HG03175 (cell line): ENCODE data around the gene EIF2S2.

Source experiments
- ATAC-seq: cut with Tn5 transposase; IDR thresholded peaks from one replicate; pipeline ENCODE4 v1.9.1; 2021; ENCODE audit warnings: mild to moderate bottlenecking, moderate library complexity; ENCODE audit not compliant: unreplicated experiment

The EIF2S2 gene

GRCh38 chr20:34122274-34122980 is 10.4 kb upstream of the EIF2S2 start:
- ATAC-seq = no peak

DNA sequence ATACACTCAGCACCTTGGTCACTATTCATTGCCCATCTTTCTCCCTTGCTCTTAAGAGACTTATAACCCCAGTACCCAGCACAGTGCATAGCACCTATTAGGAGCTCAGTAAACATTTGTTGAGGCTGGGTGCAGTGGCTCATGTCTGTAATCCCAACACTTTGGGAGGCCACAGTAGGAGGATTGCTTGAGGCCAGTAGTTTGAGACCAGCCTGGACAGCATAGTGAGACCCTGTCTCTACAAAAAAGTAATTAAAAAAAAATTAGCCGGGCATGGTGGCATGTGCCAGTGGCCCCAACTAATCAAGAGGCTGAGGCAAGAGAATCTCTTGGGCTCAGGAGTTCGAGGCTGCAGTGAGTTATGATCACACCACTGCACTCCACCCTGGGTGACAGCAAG is 8.2 kb upstream of the EIF2S2 start:
- ATAC-seq = no peak

DNA sequence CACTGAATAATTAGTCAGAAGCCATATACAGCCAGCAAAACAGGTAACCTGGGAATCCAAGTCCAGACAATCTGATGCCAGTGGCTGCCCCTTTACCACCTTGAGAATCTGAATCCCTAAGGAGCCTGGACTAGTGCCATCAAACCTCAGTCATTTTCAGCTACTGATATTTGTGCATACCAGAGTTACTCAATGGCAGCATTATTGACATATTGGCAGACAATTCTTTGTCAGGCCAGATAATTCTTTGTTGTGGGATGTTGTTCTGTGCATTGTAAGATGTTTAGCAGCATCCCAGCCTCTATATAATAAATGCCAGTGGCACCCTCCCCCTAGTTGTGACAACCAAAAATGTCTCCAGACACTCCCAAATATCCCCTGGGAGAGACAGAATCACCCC is 3.2 kb upstream of the EIF2S2 start:
- no peak for ATAC-seq

DNA sequence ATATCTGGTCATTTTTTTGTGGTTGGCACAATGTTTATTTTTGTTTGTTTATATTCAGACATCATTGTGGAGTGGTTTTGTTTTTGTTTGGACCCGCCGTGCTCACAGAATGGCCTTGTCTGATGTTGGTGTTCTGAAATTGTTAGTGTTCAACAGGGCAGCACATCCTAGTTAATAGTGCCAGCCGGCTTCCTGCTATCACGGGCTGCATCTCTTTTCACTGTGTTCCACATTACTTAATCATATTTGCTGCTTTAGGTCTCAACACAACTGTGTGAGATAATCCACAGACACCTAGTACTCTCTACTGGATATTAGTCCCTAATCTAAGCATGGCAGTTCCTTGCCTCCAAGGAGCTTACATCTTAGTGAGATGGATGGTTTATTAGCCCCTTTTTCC is 2.8 kb upstream of the EIF2S2 start:
- ATAC-seq = no peak

- no peak for ATAC-seq
Measured at GRCh38 chr20:34112600-34113101, 608 bp upstream of the EIF2S2 start.

DNA sequence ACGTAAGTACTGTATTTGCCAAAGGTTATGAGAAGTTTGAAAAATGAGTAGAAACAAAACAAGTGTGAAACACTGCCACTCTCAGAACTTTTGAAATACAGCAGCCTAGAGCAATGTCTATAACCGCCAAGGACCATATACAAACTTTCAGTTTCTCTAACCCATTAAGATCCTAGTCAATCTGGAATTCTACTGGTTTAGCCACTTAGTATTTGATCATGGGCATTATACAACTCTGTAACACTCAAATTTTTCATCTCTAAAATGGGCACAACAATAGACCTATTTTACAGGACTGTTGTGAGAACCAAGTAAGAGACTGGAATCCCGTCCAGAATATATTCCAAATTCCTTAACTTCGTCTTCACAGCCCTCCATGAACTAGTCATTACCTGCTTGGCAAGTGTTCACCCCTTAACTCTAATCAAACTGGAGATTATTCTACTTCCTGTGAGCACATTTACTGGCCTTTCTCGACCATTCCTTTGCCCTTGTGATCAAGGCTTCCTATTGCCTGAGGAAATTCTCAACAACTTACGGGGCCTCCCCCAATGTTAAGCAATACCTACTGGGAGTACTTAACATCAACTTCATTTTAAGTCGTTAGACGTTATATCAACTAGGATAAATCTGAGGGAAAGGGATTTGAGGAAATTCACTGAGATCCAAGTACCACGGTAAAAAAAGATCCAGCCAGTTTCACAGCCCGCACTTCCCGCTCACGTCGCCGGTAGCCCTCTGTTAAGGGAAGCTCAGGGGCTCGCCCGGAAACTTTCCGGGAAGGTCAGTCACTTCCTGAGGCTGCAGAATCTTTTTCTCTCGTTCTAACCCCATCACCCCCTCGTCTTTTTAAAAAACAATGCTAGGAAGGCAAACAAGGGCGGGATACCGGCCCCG is 1.1 kb downstream of the EIF2S2 start:
- no peak for ATAC-seq

DNA sequence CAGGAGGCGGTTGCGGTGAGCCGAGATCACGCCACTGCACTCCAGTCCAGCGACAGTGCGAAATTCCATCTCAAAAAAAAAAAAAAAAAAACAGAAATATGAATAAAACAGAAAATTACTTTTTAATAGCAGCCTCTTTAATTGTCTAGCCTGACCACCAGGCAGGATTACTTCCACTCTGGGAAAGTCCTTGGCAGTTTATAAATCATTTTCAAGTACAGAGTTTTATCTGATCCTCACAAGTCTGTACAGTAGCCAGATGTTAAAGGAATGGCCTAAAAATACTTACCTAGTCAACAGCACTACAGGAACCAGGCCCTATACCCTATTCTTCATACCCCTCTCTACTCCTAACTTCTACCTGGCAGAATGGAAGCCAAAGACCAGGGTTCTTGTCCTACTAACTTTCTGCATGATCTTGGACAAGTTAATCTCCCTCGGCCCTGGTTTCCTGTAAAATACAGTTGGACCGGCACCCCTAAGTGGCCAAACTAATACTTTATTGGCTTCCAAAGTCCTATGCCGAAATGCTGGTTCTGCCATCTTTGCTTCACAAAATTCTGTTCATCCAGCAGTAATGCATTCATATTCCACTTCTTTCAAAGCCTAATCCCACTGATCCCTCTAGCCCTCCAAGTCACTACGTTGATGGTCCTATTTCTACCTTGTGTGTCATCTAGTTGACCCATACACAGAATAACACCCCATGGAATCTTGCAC is 1.9 kb downstream of the EIF2S2 start:
- ATAC-seq = no peak

- ATAC-seq = no peak
Measured at GRCh38 chr20:34109442-34109841, 2.6 kb downstream of the EIF2S2 start.

GRCh38 chr20:34108616-34109174 is 3.3 kb downstream of the EIF2S2 start:
- no peak for ATAC-seq

GRCh38 chr20:34105978-34106675 is 5.9 kb downstream of the EIF2S2 start:
- no peak for ATAC-seq

- ATAC-seq = no peak
Measured at GRCh38 chr20:34104059-34104458, 8.0 kb downstream of the EIF2S2 start.

DNA sequence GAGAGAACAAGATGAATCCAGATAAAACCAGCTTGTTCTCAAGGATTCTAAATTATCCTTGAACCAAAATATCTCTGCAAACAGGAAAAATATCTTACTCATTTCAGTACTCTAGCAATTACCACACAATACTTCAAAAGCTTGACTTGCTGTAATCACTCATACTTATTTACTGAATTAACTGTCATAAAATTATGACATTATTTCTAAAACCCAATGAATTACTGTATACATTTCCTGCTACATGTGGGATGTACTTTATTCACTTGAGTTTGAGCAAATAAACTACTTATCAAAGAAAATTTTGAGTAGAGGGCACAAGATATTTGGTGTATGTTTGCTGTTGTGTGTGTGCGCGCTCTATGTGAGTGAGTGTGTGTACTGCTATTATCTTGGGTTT is 9.7 kb downstream of the EIF2S2 start:
- ATAC-seq = no peak

DNA sequence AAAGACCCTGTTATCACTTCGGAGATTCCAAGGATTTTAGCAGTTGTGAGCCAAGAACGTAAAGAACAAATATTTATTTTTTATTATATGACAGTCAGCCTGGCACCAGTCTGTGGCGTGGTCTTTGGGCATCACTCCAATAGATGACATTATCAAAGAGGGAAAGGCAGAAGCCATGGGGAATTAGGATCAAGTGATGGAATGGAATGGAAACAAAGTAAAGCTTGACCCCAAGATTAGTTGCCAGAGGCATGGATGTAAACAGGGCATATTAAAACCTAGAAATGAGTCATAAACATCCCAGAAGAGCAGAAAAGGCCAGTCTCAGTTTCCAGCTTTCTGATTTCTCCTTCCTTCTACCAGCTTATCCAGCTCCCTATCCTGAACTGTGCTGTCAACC is 11.5 kb downstream of the EIF2S2 start:
- no peak for ATAC-seq

- ATAC-seq = no peak
Measured at GRCh38 chr20:34099675-34100074, 12.4 kb downstream of the EIF2S2 start.

GRCh38 chr20:34098570-34098969 is 13.5 kb downstream of the EIF2S2 start:
- ATAC-seq = no peak

GRCh38 chr20:34096699-34097444 is 15.2 kb downstream of the EIF2S2 start:
- no peak for ATAC-seq

DNA sequence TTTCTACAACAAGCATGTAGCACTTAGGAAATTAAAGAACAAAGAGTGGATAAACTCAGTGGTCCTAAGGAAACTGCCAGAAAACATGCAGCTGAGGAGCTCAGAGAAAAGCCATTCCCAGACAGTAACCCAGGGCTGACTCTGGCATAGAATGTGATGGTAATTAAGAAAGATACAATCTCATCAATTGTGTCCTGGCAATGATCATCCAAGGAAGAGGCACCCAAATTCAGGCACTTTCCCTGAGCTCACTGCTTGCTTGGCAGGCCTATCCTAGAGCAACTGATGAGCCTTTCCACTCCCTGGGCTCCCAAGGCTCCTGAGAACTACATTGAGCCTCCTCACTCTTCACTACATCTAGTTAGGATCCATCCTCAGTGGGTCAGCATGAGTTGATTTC is 16.2 kb downstream of the EIF2S2 start:
- ATAC-seq = no peak

DNA sequence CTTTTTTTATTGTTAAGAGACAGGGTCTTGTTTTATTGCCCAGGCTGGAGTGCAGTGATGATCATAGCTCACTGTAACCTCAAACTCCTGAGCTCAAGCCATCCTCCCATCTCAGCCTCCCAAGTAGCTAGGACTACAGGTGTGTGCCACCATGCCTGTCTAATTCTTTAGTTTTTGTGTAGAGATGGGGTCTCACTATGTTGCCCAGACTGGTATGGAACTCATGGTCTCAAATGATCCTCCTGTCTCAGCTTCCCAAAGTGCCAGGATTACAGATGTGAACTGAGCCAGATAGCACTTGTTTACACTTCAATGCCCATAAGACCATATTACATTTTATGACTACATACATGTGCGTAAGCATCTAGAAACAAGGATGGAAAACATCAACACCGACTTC is 18.1 kb downstream of the EIF2S2 start:
- ATAC-seq = no peak

GRCh38 chr20:34091637-34092200 is 20.3 kb downstream of the EIF2S2 start:
- no peak for ATAC-seq
